ENCODE results near the gene NUDT22. TPM values are rescaled to one million over a fixed set of nuclear protein-coding genes. Genes with fewer than 3 reads are reported as not detected.

NUDT22 gene
- total RNA-seq, 1 experiment from 2014 or later: 31.9 TPM

- H3K36me3 ChIP-seq (ENCODE audit: control insufficient read depth, insufficient read depth, low read length): no peaks in the 10 kb centered on the region; the same call in none of the 2 replicates
- no peaks in the 10 kb centered on the region for H3K9me3 ChIP-seq
- H3K36me3 Mint-ChIP-seq (ENCODE audit: insufficient read depth, unreplicated experiment): peaks cover 59% of the 10 kb centered on the region
- BruUV-seq (replicated peaks): no TSS peak
- H3K27ac Mint-ChIP-seq (ENCODE audit: unreplicated experiment): no peak overlapping the region
- H3K4me1 Mint-ChIP-seq (ENCODE audit: low read depth, unreplicated experiment): no peaks in the 10 kb centered on the region
- no peaks in the 10 kb centered on the region for H3K9me3 Mint-ChIP-seq (ENCODE audit: unreplicated experiment)
- no peaks in the 10 kb centered on the region for H3K27me3 ChIP-seq (replicated peaks; ENCODE audit: control insufficient read depth, insufficient read depth, low read length)
- DNase-seq: peak in 1 of 2 experiments; percentile 39
- ChIA-PET CTCF (no interaction called here), POLR2A (interaction anchor here (0.5 kb wide), 1 partner anchor 556 kb away, joined by 5 read pairs; no protein-coding TSS in a partner anchor)
- intact Hi-C loops (cut with micrococcal nuclease; ENCODE audit: unreplicated experiment): no loop called here
- H3K4me3 ChIP-seq (ENCODE audit: low read depth, low read length): no peak overlapping the region
- no peaks in the 10 kb centered on the region for H3K27me3 Mint-ChIP-seq (ENCODE audit: insufficient read depth, unreplicated experiment)
- no peak for TF ChIP-seq CTCF (IDR thresholded peaks at IDR 0.05; ENCODE audit: insufficient read depth in 1 of 2, low read depth in 1 of 2, low read length in 1 of 2, severe bottlenecking in 1 of 2, unreplicated experiment in 1 of 2)
- H3K4me3 Mint-ChIP-seq (ENCODE audit: unreplicated experiment): no peak overlapping the region
- H3K4me1 ChIP-seq: no peaks in the 10 kb centered on the region
Observed at GRCh38 chr11:64209563-64209843, 16.6 kb upstream of the NUDT22 start.

DNA sequence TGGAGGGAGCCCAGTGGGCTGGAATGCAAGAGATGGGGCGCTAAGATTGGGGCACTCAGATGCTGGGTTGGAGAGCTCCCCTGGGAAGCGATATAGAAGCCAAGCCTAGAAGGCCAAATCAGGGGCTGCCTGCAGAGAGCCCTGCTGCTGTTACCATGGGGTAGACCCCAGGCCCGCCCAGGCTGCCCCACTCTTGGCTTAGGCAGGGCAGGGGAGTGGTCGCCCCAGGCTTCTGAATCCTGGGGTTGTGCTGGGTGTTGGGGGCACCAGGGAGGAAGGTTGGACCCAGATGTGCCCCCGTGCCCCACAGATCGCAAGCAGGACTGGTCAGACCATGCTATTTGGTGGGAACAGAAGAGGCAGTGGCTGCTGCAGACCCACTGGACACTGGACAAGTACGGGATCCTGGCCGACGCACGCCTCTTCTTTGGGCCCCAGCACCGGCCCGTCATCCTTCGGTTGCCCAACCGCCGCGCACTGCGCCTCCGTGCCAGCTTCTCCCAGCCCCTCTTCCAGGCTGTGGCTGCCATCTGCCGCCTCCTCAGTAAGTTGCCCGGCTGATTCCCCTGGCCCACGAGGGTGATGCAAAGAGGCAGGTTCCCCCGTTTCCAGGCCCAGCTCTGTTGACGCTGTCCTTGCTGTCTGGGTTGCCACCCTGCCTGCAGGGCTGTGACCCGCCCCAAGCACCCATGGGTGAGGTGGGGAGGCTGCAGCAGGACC lies 15.6 kb upstream of the NUDT22 start:
- Mint-ChIP-seq H3K9me3 (ENCODE audit: unreplicated experiment) (no peaks in the 10 kb centered on the region), H3K27ac (ENCODE audit: unreplicated experiment) (no peak overlapping the region)

More for the DNA sequence above, 15.6 kb upstream of the NUDT22 start:
- H3K4me3 Mint-ChIP-seq (ENCODE audit: unreplicated experiment): no peak overlapping the region
- Histone ChIP-seq H3K36me3 (ENCODE audit: control insufficient read depth, insufficient read depth, low read length) (no peaks in the 10 kb centered on the region; the same call in none of the 2 replicates), H3K4me3 (ENCODE audit: low read depth, low read length) (no peak overlapping the region), H3K27me3 (replicated peaks; ENCODE audit: control insufficient read depth, insufficient read depth, low read length) (no peaks in the 10 kb centered on the region), H3K9me3 (no peaks in the 10 kb centered on the region), H3K4me1 (no peaks in the 10 kb centered on the region)
- no peak for TF ChIP-seq CTCF (IDR thresholded peaks at IDR 0.05; ENCODE audit: insufficient read depth in 1 of 2, low read depth in 1 of 2, low read length in 1 of 2, severe bottlenecking in 1 of 2, unreplicated experiment in 1 of 2)
- DNase-seq: no peak
- H3K27me3 Mint-ChIP-seq (ENCODE audit: insufficient read depth, unreplicated experiment): no peaks in the 10 kb centered on the region
- ChIA-PET POLR2A (no interaction called here), CTCF (interaction anchor here (0.5 to 1.0 kb wide), 3 partner anchors 20 to 107 kb away, joined by 3 read pairs; partner anchors contain the start of genes PRDX5 and TRMT112)
- H3K36me3 Mint-ChIP-seq (ENCODE audit: insufficient read depth, unreplicated experiment): peaks cover 57% of the 10 kb centered on the region
- BruUV-seq (replicated peaks): no TSS peak
- intact Hi-C loops (cut with micrococcal nuclease; ENCODE audit: unreplicated experiment): no loop called here
- no peaks in the 10 kb centered on the region for H3K4me1 Mint-ChIP-seq (ENCODE audit: low read depth, unreplicated experiment)

All from Caco-2 (cell line).